ENCODE data around the gene PIAS4. TPM values are rescaled to one million over a fixed set of nuclear protein-coding genes. Genes with fewer than 3 reads are reported as not detected.

The PIAS4 gene
- total and polyA plus RNA-seq, 2 experiments from 2014 or later, result 6.9 to 16.8 TPM

DNA sequence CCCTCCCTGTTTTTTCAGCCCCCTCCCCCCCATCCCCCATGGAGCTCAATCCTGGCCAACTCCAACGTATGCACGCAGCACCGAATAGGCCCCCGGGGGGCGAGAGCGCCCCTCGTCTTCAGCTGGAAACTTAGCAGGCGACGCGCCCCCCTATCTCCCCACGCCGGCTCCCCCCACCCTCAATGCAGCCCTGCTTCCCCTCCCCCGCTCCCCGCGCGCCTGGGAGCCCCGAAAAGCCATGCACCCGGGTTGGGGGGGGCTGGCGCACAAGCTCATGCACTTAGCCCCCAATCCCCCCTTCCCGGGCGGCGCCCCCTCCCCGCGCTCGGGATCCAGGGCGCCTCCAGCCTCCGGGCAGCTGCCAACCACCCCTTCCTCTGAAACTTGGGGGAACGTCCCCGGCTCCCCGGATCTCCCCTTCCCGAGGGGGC lies 58.7 kb downstream of the PIAS4 start:
- Histone ChIP-seq H3F3A (ENCODE audit: insufficient read depth) (no peaks in the 10 kb centered on the region), H3K36me3 (ENCODE audit: low read depth) (no peaks in the 10 kb centered on the region), H4K20me1 (ENCODE audit: insufficient read depth) (peaks cover 3% of the 10 kb centered on the region; the same call in 1 of the 2 replicates), H3K9ac (peak overlapping the region; percentile 87), H3K27me3 (replicated peaks; ENCODE audit: insufficient read depth) (no peaks in the 10 kb centered on the region), H3K27ac (peak overlapping the region; percentile 35), H3K9me3 (ENCODE audit: low read depth) (no peaks in the 10 kb centered on the region), H3K79me2 (ENCODE audit: insufficient read depth) (peaks cover 38% of the 10 kb centered on the region), H3K4me1 (ENCODE audit: insufficient read depth) (peaks cover 18% of the 10 kb centered on the region), H3K9me2 (ENCODE audit: insufficient read depth) (no peaks in the 10 kb centered on the region), H2AFZ (no peak overlapping the region), H3K4me3 (peak overlapping the region; percentile 81), H3K4me2 (ENCODE audit: unreplicated experiment) (peak overlapping the region; percentile 55)
- DNase-seq, result no peak
- WGBS, 2 experiments (ENCODE audit: low coverage in 1 of 2, low lambda C conversion rate in 2 of 2, missing lambda C conversion rate in 2 of 2), result 1% methylated on average over 28 of the region's 31 CpGs; no CpG with 5 or more reads in 1 of the 2 experiments
- TF ChIP-seq EZH2phosphoT487 (IDR thresholded peaks at IDR 0.05; ENCODE audit: insufficient read depth, low read depth) (no peak), EZH2 (IDR thresholded peaks at IDR 0.05; ENCODE audit: insufficient read depth, poor library complexity, severe bottlenecking) (no peak)
- in situ Hi-C loops (cut with MboI), result no loop called here

DNA sequence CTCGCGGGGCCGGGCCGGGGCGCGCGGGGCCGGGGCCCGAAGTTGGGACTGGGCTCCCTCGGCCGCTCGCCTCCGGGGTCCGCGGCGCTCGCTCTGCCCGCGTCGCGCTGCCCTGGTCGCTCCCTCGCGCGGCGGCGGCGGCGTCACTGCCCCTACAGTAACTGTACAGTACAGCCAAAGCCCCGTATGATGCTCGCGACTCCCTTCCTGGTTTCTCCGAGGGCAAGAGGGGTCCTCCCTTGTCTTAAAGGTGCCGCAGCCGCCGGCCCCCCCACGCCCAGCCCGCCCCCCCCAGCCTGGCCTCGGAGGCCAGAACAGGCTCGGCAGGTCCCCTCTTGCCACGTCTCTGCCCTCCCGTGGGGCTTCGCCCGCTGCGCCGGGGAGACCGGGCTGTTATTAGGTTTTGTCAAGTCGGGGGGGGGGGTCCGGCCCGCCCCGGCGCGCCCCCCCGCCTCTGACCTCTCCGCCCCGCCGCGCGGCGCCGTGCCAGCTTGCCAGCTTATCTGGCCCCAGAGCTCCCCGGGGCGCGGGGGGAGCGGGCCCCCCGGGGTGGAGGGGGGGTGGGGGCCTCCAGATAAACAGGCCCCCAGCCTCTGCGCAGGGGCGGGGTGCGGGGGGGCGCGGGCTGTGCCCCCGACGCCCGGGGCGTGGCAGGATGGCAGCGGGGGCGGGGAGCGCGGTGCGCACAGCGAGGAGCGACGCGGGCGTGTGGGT lies 59.3 kb downstream of the PIAS4 start, which contains the start of gene ZBTB7A:
Gene ZBTB7A, minus strand, starts transcription at position 218 of the 714 bp plus-strand sequence. CDS start 11,667 bp downstream, outside the sequence.
- Histone ChIP-seq H3K79me2 (ENCODE audit: insufficient read depth) (peaks cover 32% of the 10 kb centered on the region), H3K4me2 (ENCODE audit: unreplicated experiment) (peak within 1 kb of the TSS; percentile 57), H3K36me3 (ENCODE audit: low read depth) (no peaks in the 10 kb centered on the region), H2AFZ (peak within 1 kb of the TSS; percentile 57; the same call in 1 of the 2 replicates), H3K27me3 (replicated peaks; ENCODE audit: insufficient read depth) (no peaks in the 10 kb centered on the region), H3K4me3 (peak within 1 kb of the TSS; percentile 81), H3K27ac (peak within 1 kb of the TSS; percentile 35), H3K4me1 (ENCODE audit: insufficient read depth) (peaks cover 12% of the 10 kb centered on the region), H3F3A (ENCODE audit: insufficient read depth) (no peaks in the 10 kb centered on the region), H3K9me3 (ENCODE audit: low read depth) (no peaks in the 10 kb centered on the region), H3K9me2 (ENCODE audit: insufficient read depth) (no peaks in the 10 kb centered on the region), H3K9ac (peak within 1 kb of the TSS; percentile 87), H4K20me1 (ENCODE audit: insufficient read depth) (peaks cover 3% of the 10 kb centered on the region; the same call in 1 of the 2 replicates)
- DNase-seq, result peak; percentile 85
- no peak for TF ChIP-seq EZH2 (IDR thresholded peaks at IDR 0.05; ENCODE audit: insufficient read depth, poor library complexity, severe bottlenecking)
- TF ChIP-seq EZH2phosphoT487 (IDR thresholded peaks at IDR 0.05; ENCODE audit: insufficient read depth, low read depth), result no peak
- 2 to 3% methylated on average over 11 to 17 of the region's 85 CpGs for WGBS, 2 experiments (ENCODE audit: low coverage in 1 of 2, low lambda C conversion rate in 2 of 2, missing lambda C conversion rate in 2 of 2)
- in situ Hi-C loops (cut with MboI), result no loop called here

DNA sequence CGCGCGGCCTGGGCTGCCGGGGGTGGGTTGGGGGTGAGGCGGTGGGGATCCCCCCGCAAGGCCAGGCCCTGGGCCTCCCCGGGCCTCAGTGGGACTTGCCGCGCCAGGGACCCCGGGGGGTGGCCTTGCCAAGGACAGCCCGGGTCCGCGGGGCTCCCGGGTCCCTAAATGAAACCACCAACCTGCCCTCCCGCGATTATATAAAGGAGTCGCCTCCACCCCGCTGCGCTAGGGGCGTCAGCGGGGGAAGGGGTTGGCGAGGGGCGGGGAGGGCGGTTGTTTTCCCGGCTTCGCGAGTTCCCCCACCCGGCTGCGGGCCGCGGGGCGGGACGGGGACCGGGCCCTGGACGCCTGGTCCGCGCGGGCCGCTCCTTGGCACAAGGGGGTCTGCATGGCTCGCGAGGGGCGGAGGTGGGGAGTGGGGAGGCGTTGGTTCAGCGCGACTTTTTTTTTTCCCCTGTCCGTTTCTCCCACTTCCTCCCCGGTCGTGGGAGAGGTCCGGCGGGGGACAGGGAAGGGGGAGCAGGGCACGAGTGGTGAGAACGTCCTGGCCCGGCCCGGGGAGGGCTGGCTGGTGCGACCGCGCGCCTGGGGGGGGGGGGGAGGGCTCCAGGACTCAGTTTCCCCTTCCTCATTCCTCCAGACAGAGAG lies 60.0 kb downstream of the PIAS4 start:
- no peaks in the 10 kb centered on the region for H3K9me3 ChIP-seq (ENCODE audit: low read depth)
- peaks cover 25% of the 10 kb centered on the region for H3K79me2 ChIP-seq (ENCODE audit: insufficient read depth)
- peaks cover 3% of the 10 kb centered on the region; the same call in 1 of the 2 replicates for H4K20me1 ChIP-seq (ENCODE audit: insufficient read depth)
- no peaks in the 10 kb centered on the region for H3K27me3 ChIP-seq (replicated peaks; ENCODE audit: insufficient read depth)
- H3K4me2 ChIP-seq (ENCODE audit: unreplicated experiment), result peak overlapping the region; percentile 57
- in situ Hi-C loops (cut with MboI), result no loop called here
- no peak for TF ChIP-seq EZH2phosphoT487 (IDR thresholded peaks at IDR 0.05; ENCODE audit: insufficient read depth, low read depth)
- WGBS, 2 experiments (ENCODE audit: low coverage in 1 of 2, low lambda C conversion rate in 2 of 2, missing lambda C conversion rate in 2 of 2), result 1 to 3% methylated on average over 33 to 54 of the region's 58 CpGs
- H3F3A ChIP-seq (ENCODE audit: insufficient read depth), result no peaks in the 10 kb centered on the region
- peak overlapping the region; percentile 57; the same call in 1 of the 2 replicates for H2AFZ ChIP-seq
- H3K36me3 ChIP-seq (ENCODE audit: low read depth), result no peaks in the 10 kb centered on the region
- peak overlapping the region; percentile 87 for H3K9ac ChIP-seq
- H3K4me1 ChIP-seq (ENCODE audit: insufficient read depth), result peaks cover 5% of the 10 kb centered on the region
- H3K9me2 ChIP-seq (ENCODE audit: insufficient read depth), result no peaks in the 10 kb centered on the region
- no peak overlapping the region for H3K27ac ChIP-seq
- H3K4me3 ChIP-seq, result peak overlapping the region; percentile 81
- DNase-seq, result peak; percentile 36

GRCh38 chr19:4068047-4068966 lies 60.8 kb downstream of the PIAS4 start:
- H3F3A ChIP-seq (ENCODE audit: insufficient read depth), result no peaks in the 10 kb centered on the region
- peak overlapping the region; percentile 57 for H2AFZ ChIP-seq
- DNase-seq, result peak; percentile 31
- peaks cover 17% of the 10 kb centered on the region for H3K79me2 ChIP-seq (ENCODE audit: insufficient read depth)
- no peak overlapping the region for H3K27ac ChIP-seq
- peaks cover 3% of the 10 kb centered on the region; the same call in 1 of the 2 replicates for H4K20me1 ChIP-seq (ENCODE audit: insufficient read depth)
- H3K4me1 ChIP-seq (ENCODE audit: insufficient read depth), result no peaks in the 10 kb centered on the region
- no peaks in the 10 kb centered on the region for H3K27me3 ChIP-seq (replicated peaks; ENCODE audit: insufficient read depth)
- no peaks in the 10 kb centered on the region for H3K36me3 ChIP-seq (ENCODE audit: low read depth)
- TF ChIP-seq EZH2 (IDR thresholded peaks at IDR 0.05; ENCODE audit: insufficient read depth, poor library complexity, severe bottlenecking) (no peak), EZH2phosphoT487 (IDR thresholded peaks at IDR 0.05; ENCODE audit: insufficient read depth, low read depth) (no peak)
- peak overlapping the region; percentile 57 for H3K4me2 ChIP-seq (ENCODE audit: unreplicated experiment)
- peak overlapping the region; percentile 87 for H3K9ac ChIP-seq
- H3K4me3 ChIP-seq, result peak overlapping the region; percentile 81
- H3K9me3 ChIP-seq (ENCODE audit: low read depth), result no peaks in the 10 kb centered on the region
- in situ Hi-C loops (cut with MboI), result no loop called here
- 26 to 30% methylated on average over 31 of the region's 31 CpGs for WGBS, 2 experiments (ENCODE audit: low coverage in 1 of 2, low lambda C conversion rate in 2 of 2, missing lambda C conversion rate in 2 of 2)
- H3K9me2 ChIP-seq (ENCODE audit: insufficient read depth), result no peaks in the 10 kb centered on the region
